Measurements from ENCODE around the gene ADCY2. TPM values are rescaled to one million over a fixed set of nuclear protein-coding genes. Genes with fewer than 3 reads are reported as not detected.

Gene ADCY2
- total RNA-seq: 1 to 10 TPM; 7.1 to 9.3 TPM
- polyA plus RNA-seq: 1 to 10 TPM in 1 of 2 donors, under 1 TPM in 1; 0.56 to 6.4 TPM
- long read RNA-seq, donor 1, partial matches to known transcripts: 0 of 6 reads
- long read RNA-seq, donor 1, other reads (novel, unspliced or antisense): 6 of 6 reads
- long read RNA-seq, donor 2, full-length matches to known transcripts: 1 of 9 reads
- long read RNA-seq, donor 2, partial matches to known transcripts: 3 of 9 reads
- long read RNA-seq, donor 2, other reads (novel, unspliced or antisense): 5 of 9 reads

- Histone ChIP-seq H3K9me3 (ENCODE audit: control insufficient read depth, low read length) (no peaks in the 10 kb centered on the region), H3K27ac (ENCODE audit: low read depth in 1 of 2, low read length in 2 of 2) (peak within 1 kb of the TSS in 1 of 2 donors; percentile 56), H3K36me3 (ENCODE audit: control insufficient read depth in 1 of 2, insufficient read depth in 2 of 2, low read length in 1 of 2) (no peaks in the 10 kb centered on the region), H3K4me1 (ENCODE audit: control insufficient read depth in 1 of 2, insufficient read depth in 2 of 2, low read length in 2 of 2) (no peaks in the 10 kb centered on the region), H3K4me3 (ENCODE audit: low read length in 2 of 2) (peak within 1 kb of the TSS; percentile 55 to 72), H3K27me3 (ENCODE audit: control insufficient read depth in 1 of 2, insufficient read depth in 2 of 2, low read length in 1 of 2) (no peaks in the 10 kb centered on the region)
- 1 to 2% methylated on average over 26 to 121 of the region's 121 CpGs for WGBS, 2 donors
- intact Hi-C loops (cut with DNase I): loop anchor here (5.0 kb wide), 1 partner anchor 351 kb away; no protein-coding TSS in a partner anchor
- no peak for ATAC-seq (ENCODE audit: low FRiP score)
- DNase-seq: peak; percentile 47 to 79
Measured at GRCh38 chr5:7395947-7396712, at the start of gene ADCY2. Gene ADCY2, plus strand, starts transcription at chr5:7396138. Its CDS starts 159 bp downstream, at chr5:7396297.

- Histone ChIP-seq H3K9me3 (ENCODE audit: control insufficient read depth, low read length) (no peaks in the 10 kb centered on the region), H3K27ac (ENCODE audit: low read depth in 1 of 2, low read length in 2 of 2) (no peak overlapping the region), H3K4me1 (ENCODE audit: control insufficient read depth in 1 of 2, insufficient read depth in 2 of 2, low read length in 2 of 2) (no peaks in the 10 kb centered on the region), H3K27me3 (ENCODE audit: control insufficient read depth in 1 of 2, insufficient read depth in 2 of 2, low read length in 1 of 2) (no peaks in the 10 kb centered on the region), H3K4me3 (ENCODE audit: low read length in 2 of 2) (no peak overlapping the region), H3K36me3 (ENCODE audit: control insufficient read depth in 1 of 2, insufficient read depth in 2 of 2, low read length in 1 of 2) (no peaks in the 10 kb centered on the region)
- DNase-seq (no peak), ATAC-seq (ENCODE audit: low FRiP score) (no peak)
- intact Hi-C loops (cut with DNase I): no loop called here
- WGBS, 2 donors: 62 to 73% methylated on average over 6 of the region's 6 CpGs
Measured at GRCh38 chr5:7347377-7347776, 48.6 kb upstream of the ADCY2 start.

GRCh38 chr5:7348168-7348854 is 47.6 kb upstream of the ADCY2 start:
- intact Hi-C loops (cut with DNase I): no loop called here
- H3K27ac ChIP-seq (ENCODE audit: low read depth in 1 of 2, low read length in 2 of 2): no peak overlapping the region
- H3K4me1 ChIP-seq (ENCODE audit: control insufficient read depth in 1 of 2, insufficient read depth in 2 of 2, low read length in 2 of 2): no peaks in the 10 kb centered on the region
- DNase-seq: no peak
- no peak for ATAC-seq (ENCODE audit: low FRiP score)
- no peaks in the 10 kb centered on the region for H3K9me3 ChIP-seq (ENCODE audit: control insufficient read depth, low read length)
- no peak overlapping the region for H3K4me3 ChIP-seq (ENCODE audit: low read length in 2 of 2)
- H3K36me3 ChIP-seq (ENCODE audit: control insufficient read depth in 1 of 2, insufficient read depth in 2 of 2, low read length in 1 of 2): no peaks in the 10 kb centered on the region
- H3K27me3 ChIP-seq (ENCODE audit: control insufficient read depth in 1 of 2, insufficient read depth in 2 of 2, low read length in 1 of 2): no peaks in the 10 kb centered on the region
- WGBS, 2 donors: 34 to 38% methylated on average over 8 of the region's 8 CpGs

- Histone ChIP-seq H3K9me3 (ENCODE audit: control insufficient read depth, low read length) (no peaks in the 10 kb centered on the region), H3K4me3 (ENCODE audit: low read length in 2 of 2) (no peak overlapping the region), H3K27me3 (ENCODE audit: control insufficient read depth in 1 of 2, insufficient read depth in 2 of 2, low read length in 1 of 2) (no peaks in the 10 kb centered on the region), H3K27ac (ENCODE audit: low read depth in 1 of 2, low read length in 2 of 2) (no peak overlapping the region), H3K4me1 (ENCODE audit: control insufficient read depth in 1 of 2, insufficient read depth in 2 of 2, low read length in 2 of 2) (no peaks in the 10 kb centered on the region), H3K36me3 (ENCODE audit: control insufficient read depth in 1 of 2, insufficient read depth in 2 of 2, low read length in 1 of 2) (no peaks in the 10 kb centered on the region)
- no peak for ATAC-seq (ENCODE audit: low FRiP score)
- intact Hi-C loops (cut with DNase I): no loop called here
- no peak for DNase-seq
- WGBS, 2 donors: 73 to 83% methylated on average over 5 of the region's 5 CpGs
Measured at GRCh38 chr5:7361593-7361992, 34.3 kb upstream of the ADCY2 start.

- ATAC-seq (ENCODE audit: low FRiP score) (no peak), DNase-seq (no peak)
- Histone ChIP-seq H3K36me3 (ENCODE audit: control insufficient read depth in 1 of 2, insufficient read depth in 2 of 2, low read length in 1 of 2) (no peaks in the 10 kb centered on the region), H3K27me3 (ENCODE audit: control insufficient read depth in 1 of 2, insufficient read depth in 2 of 2, low read length in 1 of 2) (no peaks in the 10 kb centered on the region), H3K9me3 (ENCODE audit: control insufficient read depth, low read length) (no peaks in the 10 kb centered on the region), H3K4me3 (ENCODE audit: low read length in 2 of 2) (no peak overlapping the region), H3K4me1 (ENCODE audit: control insufficient read depth in 1 of 2, insufficient read depth in 2 of 2, low read length in 2 of 2) (no peaks in the 10 kb centered on the region), H3K27ac (ENCODE audit: low read depth in 1 of 2, low read length in 2 of 2) (no peak overlapping the region)
- intact Hi-C loops (cut with DNase I): no loop called here
- WGBS, 2 donors: 46 to 48% methylated on average over 2 of the region's 2 CpGs
Measured at GRCh38 chr5:7363067-7363677, 32.8 kb upstream of the ADCY2 start.

- Histone ChIP-seq H3K9me3 (ENCODE audit: control insufficient read depth, low read length) (no peaks in the 10 kb centered on the region), H3K27me3 (ENCODE audit: control insufficient read depth in 1 of 2, insufficient read depth in 2 of 2, low read length in 1 of 2) (no peaks in the 10 kb centered on the region), H3K4me1 (ENCODE audit: control insufficient read depth in 1 of 2, insufficient read depth in 2 of 2, low read length in 2 of 2) (no peaks in the 10 kb centered on the region), H3K36me3 (ENCODE audit: control insufficient read depth in 1 of 2, insufficient read depth in 2 of 2, low read length in 1 of 2) (no peaks in the 10 kb centered on the region), H3K4me3 (ENCODE audit: low read length in 2 of 2) (no peak overlapping the region), H3K27ac (ENCODE audit: low read depth in 1 of 2, low read length in 2 of 2) (no peak overlapping the region)
- 61 to 68% methylated on average over 3 of the region's 3 CpGs for whole genome bisulfite sequencing, 2 donors
- DNase-seq: no peak
- no peak for ATAC-seq (ENCODE audit: low FRiP score)
- intact Hi-C loops (cut with DNase I): no loop called here
Measured at GRCh38 chr5:7364226-7364875, 31.6 kb upstream of the ADCY2 start.

- intact Hi-C loops (cut with DNase I): no loop called here
- 70 to 73% methylated on average over 4 of the region's 4 CpGs for WGBS, 2 donors
- Histone ChIP-seq H3K27me3 (ENCODE audit: control insufficient read depth in 1 of 2, insufficient read depth in 2 of 2, low read length in 1 of 2) (no peaks in the 10 kb centered on the region), H3K27ac (ENCODE audit: low read depth in 1 of 2, low read length in 2 of 2) (no peak overlapping the region), H3K9me3 (ENCODE audit: control insufficient read depth, low read length) (no peaks in the 10 kb centered on the region), H3K4me1 (ENCODE audit: control insufficient read depth in 1 of 2, insufficient read depth in 2 of 2, low read length in 2 of 2) (no peaks in the 10 kb centered on the region), H3K36me3 (ENCODE audit: control insufficient read depth in 1 of 2, insufficient read depth in 2 of 2, low read length in 1 of 2) (no peaks in the 10 kb centered on the region), H3K4me3 (ENCODE audit: low read length in 2 of 2) (no peak overlapping the region)
- ATAC-seq (ENCODE audit: low FRiP score) (no peak), DNase-seq (no peak)
Measured at GRCh38 chr5:7367780-7368179, 28.2 kb upstream of the ADCY2 start.

GRCh38 chr5:7372399-7372798 is 23.5 kb upstream of the ADCY2 start:
- no peaks in the 10 kb centered on the region for H3K9me3 ChIP-seq (ENCODE audit: control insufficient read depth, low read length)
- no peak overlapping the region for H3K27ac ChIP-seq (ENCODE audit: low read depth in 1 of 2, low read length in 2 of 2)
- H3K4me3 ChIP-seq (ENCODE audit: low read length in 2 of 2): no peak overlapping the region
- 100% methylated on average over 1 of the region's 1 CpG for WGBS, 2 donors
- peak; percentile 60 to 79 for DNase-seq
- intact Hi-C loops (cut with DNase I): no loop called here
- H3K27me3 ChIP-seq (ENCODE audit: control insufficient read depth in 1 of 2, insufficient read depth in 2 of 2, low read length in 1 of 2): no peaks in the 10 kb centered on the region
- H3K36me3 ChIP-seq (ENCODE audit: control insufficient read depth in 1 of 2, insufficient read depth in 2 of 2, low read length in 1 of 2): no peaks in the 10 kb centered on the region
- ATAC-seq (ENCODE audit: low FRiP score): no peak
- no peaks in the 10 kb centered on the region for H3K4me1 ChIP-seq (ENCODE audit: control insufficient read depth in 1 of 2, insufficient read depth in 2 of 2, low read length in 2 of 2)

All from aorta (tissue), 5 donors.